IMR-90 (cell line): ENCODE measurements around the gene AKR1C4. TPM values are rescaled to one million over a fixed set of nuclear protein-coding genes. Genes with fewer than 3 reads are reported as not detected.

Experiments
- ATAC-seq: fragments of 200-7000 bp; cut with Tn5 transposase; 2 replicates; pipeline ENCODE4 v1.9.1; 2020; ENCODE audit warnings: low read depth, mild to moderate bottlenecking, moderate library complexity
- BruUV-seq: library from RNA; stranded (reverse); fragments of 400-500 nt; replicated peaks from 2 replicates; lab custom pipeline; 2021; lab: Mats Ljungman, UMichigan
- CTCF ChIA-PET: fragments of 300-600 bp; formaldehyde crosslinking; extraction: SDS; loops from one replicate; lab custom pipeline; 2021; ENCODE audit warnings: antibody characterized with exemption; lab: Yijun Ruan, JAX
- POLR2A ChIA-PET: fragments of 300-600 bp; sonication (Branson Sonifier 250); formaldehyde crosslinking; loops from one replicate; lab custom pipeline; 2022; ENCODE audit warnings: antibody characterized with exemption; ENCODE audit not compliant: unreplicated experiment; lab: Charles Lee
- DNase-seq: peaks from one replicate; pipeline ENCODE4 v3.0.0; 2013
- H2AFZ ChIP-seq: replicated peaks from 2 replicates; pipeline ENCODE3; 2013; ENCODE audit warnings: low read length, mild to moderate bottlenecking; ENCODE audit not compliant: poor library complexity
- H2AK5ac ChIP-seq: 2 replicates; pipeline ENCODE4 v1.6.1; 2013; ENCODE audit warnings: low read depth, low read length, inconsistent platforms
- H2AK9ac ChIP-seq: replicated peaks from 2 replicates; pipeline ENCODE3; 2013; ENCODE audit warnings: mild to moderate bottlenecking, low read depth, low read length, moderate library complexity; ENCODE audit not compliant: poor library complexity
- H2BK120ac ChIP-seq: 2 replicates; pipeline ENCODE4 v1.6.1; 2013; ENCODE audit warnings: low read depth, low read length, inconsistent platforms
- H2BK15ac ChIP-seq: 3 replicates; pipeline ENCODE4 v1.6.1; 2013; ENCODE audit warnings: low read depth, low read length, inconsistent platforms
- H2BK20ac ChIP-seq: 2 replicates; pipeline ENCODE4 v1.6.1; 2013; ENCODE audit warnings: low read depth, mild to moderate bottlenecking, inconsistent platforms, low read length, moderate library complexity
- H2BK5ac ChIP-seq: 2 replicates; pipeline ENCODE4 v1.6.1; 2013; ENCODE audit warnings: mild to moderate bottlenecking, low read depth, low read length, inconsistent platforms; ENCODE audit not compliant: poor library complexity, severe bottlenecking
- H3K14ac ChIP-seq: replicated peaks from 2 replicates; pipeline ENCODE4 v1.6.1; 2013; ENCODE audit warnings: low read depth, low read length, inconsistent platforms
- H3K18ac ChIP-seq: 2 replicates; pipeline ENCODE4 v1.6.1; 2013; ENCODE audit warnings: low read depth, low read length, control low read depth
- H3K23ac ChIP-seq: 2 replicates; pipeline ENCODE4 v1.6.1; 2013; ENCODE audit warnings: low read depth, low read length, inconsistent platforms
- H3K27ac ChIP-seq: 2 replicates; pipeline ENCODE4 v1.5.1; 2013; ENCODE audit warnings: mild to moderate bottlenecking, control low read depth, low read length; ENCODE audit not compliant: insufficient read depth
- H3K27me3 ChIP-seq: 2 replicates; pipeline ENCODE4 v1.6.1; 2013; ENCODE audit warnings: low read length; ENCODE audit not compliant: control insufficient read depth, insufficient read depth
- H3K36me3 ChIP-seq: 2 replicates; pipeline ENCODE4 v1.6.1; 2013; ENCODE audit warnings: low read length, mixed read lengths; ENCODE audit not compliant: control insufficient read depth, insufficient read depth
- H3K4ac ChIP-seq: 2 replicates; pipeline ENCODE4 v1.6.1; 2013; ENCODE audit warnings: low read depth, low read length, inconsistent platforms
- H3K4me1 ChIP-seq: 2 replicates; pipeline ENCODE4 v1.6.1; 2013; ENCODE audit warnings: low read length, mixed read lengths; ENCODE audit not compliant: control insufficient read depth, insufficient read depth
- H3K4me2 ChIP-seq: 2 replicates; pipeline ENCODE4 v1.6.1; 2013; ENCODE audit warnings: low read depth, mild to moderate bottlenecking, control low read depth, low read length, moderate library complexity
- H3K4me3 ChIP-seq: 2 replicates; pipeline ENCODE4 v1.5.1; 2013; ENCODE audit warnings: low read depth, mild to moderate bottlenecking, control low read depth, low read length, moderate library complexity; ENCODE audit not compliant: insufficient read depth
- H3K56ac ChIP-seq: 2 replicates; pipeline ENCODE4 v1.6.1; 2013; ENCODE audit warnings: low read length, inconsistent platforms; ENCODE audit not compliant: insufficient read depth; ENCODE audit errors: extremely low read depth
- H3K79me1 ChIP-seq, 2 experiments: 2 replicates each; pipeline ENCODE4 v1.6.1; 2013; ENCODE audit warnings: low read length in 2 of 2, inconsistent platforms in 1 of 2, low read depth in 1 of 2
- H3K9ac ChIP-seq: 2 replicates; pipeline ENCODE4 v1.6.1; 2013; ENCODE audit warnings: low read depth, low read length, control low read depth
- H3K9me1 ChIP-seq: 2 replicates; pipeline ENCODE4 v1.6.1; 2013; ENCODE audit warnings: low read length, inconsistent platforms; ENCODE audit not compliant: insufficient read depth
- H3K9me3 ChIP-seq: 2 replicates; pipeline ENCODE4 v1.6.1; 2013; ENCODE audit warnings: low read length; ENCODE audit not compliant: control insufficient read depth, insufficient read depth
- H4K20me1 ChIP-seq: 2 replicates; pipeline ENCODE4 v1.6.1; 2013; ENCODE audit warnings: low read length, inconsistent platforms; ENCODE audit not compliant: insufficient read depth
- H4K5ac ChIP-seq: 2 replicates; pipeline ENCODE4 v1.6.1; 2013; ENCODE audit warnings: mild to moderate bottlenecking, low read depth, low read length, control low read depth
- H4K8ac ChIP-seq, 2 experiments: 2 replicates each; pipeline ENCODE4 v1.6.1; 2013; ENCODE audit warnings: low read depth in 2 of 2, low read length in 2 of 2, control low read depth in 1 of 2, inconsistent platforms in 1 of 2
- H4K91ac ChIP-seq: 2 replicates; pipeline ENCODE4 v1.6.1; 2013; ENCODE audit warnings: low read depth, low read length, inconsistent platforms; ENCODE audit not compliant: insufficient read depth
- SMC3 ChIP-seq: fragments of 150-350 bp; IDR thresholded peaks from 2 replicates; pipeline ENCODE4 v1.6.1; 2016; ENCODE audit warnings: low read depth, mild to moderate bottlenecking, antibody characterized with exemption, low read length, moderate library complexity
- WGBS, 2 experiments: methylation state at CpG; one replicate each; pipeline versions ENCODE4 v1.1.5 to v1.1.7; 2013; ENCODE audit warnings: missing lambda C conversion rate in 2 of 2; ENCODE audit not compliant: insufficient read length in 1 of 2; ENCODE audit errors: extremely low coverage in 2 of 2; 5-methylcytosine and 5-hydroxymethylcytosine counted together
- dilution Hi-C: fragments of 300-500 bp; cut with HindIII; formaldehyde crosslinking; loops from one replicate; pipeline ENCODE4 v1.14.3; 2018; ENCODE audit warnings: low sequenced_read_pairs; ENCODE audit not compliant: unreplicated experiment
- in situ Hi-C: fragments of 300-500 bp; cut with MboI; formaldehyde crosslinking; loops from 3 replicates; pipeline ENCODE4 v1.14.3; 2019; ENCODE audit warnings: low sequenced_read_pairs, inconsistent platforms, mixed read lengths
- intact Hi-C: fragments of 100-400 bp; cut with micrococcal nuclease; formaldehyde crosslinking; loops from 2 replicates; pipeline ENCODE4 v1.10.0; 2022
- polyA plus RNA-seq, 3 experiments: library from polyadenylated mRNA; depleted of rRNA; stranded (reverse); fragments of >200 nt; gene quantifications; 2 replicates each; pipeline ENCODE4 v1.2.3, GENCODE V29; 2012; ENCODE audit warnings: low replicate concordance in 1 of 3
- total RNA-seq: library from RNA; depleted of rRNA; stranded (reverse); fragments of >200 nt; gene quantifications from 2 replicates; pipeline ENCODE4 v1.2.3, GENCODE V29; 2012

Gene AKR1C4
- total and polyA plus RNA-seq, 2 of the 4 experiments (the other 2 are of a cell fraction): not detected

- no peaks in the 10 kb centered on the region for H3K4me1 ChIP-seq
- H3K14ac ChIP-seq: no peak overlapping the region
- H3K4ac ChIP-seq: no peak overlapping the region
- no peaks in the 10 kb centered on the region for H3K9me3 ChIP-seq
- H2BK15ac ChIP-seq: no peak overlapping the region
- H2BK5ac ChIP-seq: no peak overlapping the region
- intact Hi-C loops: no loop called here
- H3K27ac ChIP-seq: no peak overlapping the region
- no peak overlapping the region for H4K5ac ChIP-seq
- no peaks in the 10 kb centered on the region for H3K36me3 ChIP-seq
- no peak overlapping the region for H2AK5ac ChIP-seq
- no peak overlapping the region for H3K56ac ChIP-seq
- H3K4me3 ChIP-seq: no peak overlapping the region
- POLR2A ChIA-PET: no interaction called here
- no peak overlapping the region for H3K18ac ChIP-seq
- H4K91ac ChIP-seq: no peak overlapping the region
- no peaks in the 10 kb centered on the region for H3K79me1 ChIP-seq
- no peak overlapping the region for H4K8ac ChIP-seq
- H2AK9ac ChIP-seq: no peak overlapping the region
- H3K27me3 ChIP-seq: no peaks in the 10 kb centered on the region
- BruUV-seq: no TSS peak
- no peak overlapping the region for H3K4me2 ChIP-seq
- H4K20me1 ChIP-seq: no peaks in the 10 kb centered on the region
- no peak overlapping the region for H3K9ac ChIP-seq
- no peak overlapping the region for H3K23ac ChIP-seq
- in situ Hi-C loops: no loop called here
- ATAC-seq (no peak), DNase-seq (no peak)
- TF ChIP-seq SMC3: no peak
- no peaks in the 10 kb centered on the region for H3K9me1 ChIP-seq
- WGBS, 2 experiments: no CpG with 5 or more reads among the region's 1 CpG
- H2AFZ ChIP-seq: no peak overlapping the region
- dilution Hi-C loops: no loop called here
- CTCF ChIA-PET: no interaction called here
- no peak overlapping the region for H2BK120ac ChIP-seq
- no peak overlapping the region for H2BK20ac ChIP-seq
Observed at GRCh38 chr10:5243521-5243987, 46.9 kb downstream of the AKR1C4 start.
